Lower leg skin (tissue), 3 donors: ENCODE data around the gene ZNF507.

Source experiments
- POLR2A ChIP-seq, 2 donors: fragments of 450-650 bp; IDR thresholded peaks; one replicate each; pipeline ENCODE4 v1.6.1; 2016 to 2017; ENCODE audit warnings: antibody characterized with exemption in 2 of 2, mild to moderate bottlenecking in 1 of 2, moderate library complexity in 1 of 2
- TF ChIP-seq, protein P1 (sequence below), 3 donors: fragments of 450-650 bp; IDR thresholded peaks; one replicate each; pipeline ENCODE4 v1.5.1; 2016; ENCODE audit warnings: antibody characterized with exemption in 3 of 3, mild to moderate bottlenecking in 3 of 3, moderate library complexity in 2 of 3

DNA sequence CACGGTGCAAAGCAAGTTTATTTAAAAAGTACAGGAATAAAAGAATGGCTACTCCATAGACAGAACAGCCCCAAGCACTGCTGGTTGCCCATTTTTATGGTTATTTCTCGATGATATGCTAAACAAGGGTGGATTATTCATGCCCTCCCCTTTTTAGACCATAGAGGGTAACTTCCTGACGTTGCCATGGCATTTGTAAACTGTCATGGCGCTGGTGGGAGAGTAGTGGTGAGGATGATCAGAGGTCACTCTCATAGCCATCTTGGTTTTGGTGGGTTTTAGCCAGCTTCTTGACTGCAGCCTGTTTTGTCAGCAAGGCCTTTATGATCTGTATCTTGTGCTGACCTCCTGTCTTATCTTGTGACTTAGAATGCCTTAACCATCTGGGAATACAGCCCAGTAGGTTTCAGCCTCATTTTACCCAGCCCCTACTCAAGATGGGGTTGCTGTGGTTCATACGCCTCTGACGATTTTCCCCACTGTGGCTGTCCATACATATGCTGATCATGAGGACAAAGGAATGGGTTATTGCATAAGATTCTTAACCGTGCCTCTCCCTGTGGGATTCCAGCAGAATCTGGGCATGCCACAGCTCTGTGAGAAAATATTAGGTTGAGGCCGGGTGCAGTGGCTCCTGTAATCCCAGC lies 36.9 kb upstream of the ZNF507 start:
- TF ChIP-seq, protein P1, sequence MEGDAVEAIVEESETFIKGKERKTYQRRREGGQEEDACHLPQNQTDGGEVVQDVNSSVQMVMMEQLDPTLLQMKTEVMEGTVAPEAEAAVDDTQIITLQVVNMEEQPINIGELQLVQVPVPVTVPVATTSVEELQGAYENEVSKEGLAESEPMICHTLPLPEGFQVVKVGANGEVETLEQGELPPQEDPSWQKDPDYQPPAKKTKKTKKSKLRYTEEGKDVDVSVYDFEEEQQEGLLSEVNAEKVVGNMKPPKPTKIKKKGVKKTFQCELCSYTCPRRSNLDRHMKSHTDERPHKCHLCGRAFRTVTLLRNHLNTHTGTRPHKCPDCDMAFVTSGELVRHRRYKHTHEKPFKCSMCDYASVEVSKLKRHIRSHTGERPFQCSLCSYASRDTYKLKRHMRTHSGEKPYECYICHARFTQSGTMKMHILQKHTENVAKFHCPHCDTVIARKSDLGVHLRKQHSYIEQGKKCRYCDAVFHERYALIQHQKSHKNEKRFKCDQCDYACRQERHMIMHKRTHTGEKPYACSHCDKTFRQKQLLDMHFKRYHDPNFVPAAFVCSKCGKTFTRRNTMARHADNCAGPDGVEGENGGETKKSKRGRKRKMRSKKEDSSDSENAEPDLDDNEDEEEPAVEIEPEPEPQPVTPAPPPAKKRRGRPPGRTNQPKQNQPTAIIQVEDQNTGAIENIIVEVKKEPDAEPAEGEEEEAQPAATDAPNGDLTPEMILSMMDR (IDR thresholded peaks at IDR 0.05): no peak
- TF ChIP-seq POLR2A (IDR thresholded peaks at IDR 0.05): no peak
